ENCODE measurements around the gene SLC52A3.

SLC52A3 gene

DNA sequence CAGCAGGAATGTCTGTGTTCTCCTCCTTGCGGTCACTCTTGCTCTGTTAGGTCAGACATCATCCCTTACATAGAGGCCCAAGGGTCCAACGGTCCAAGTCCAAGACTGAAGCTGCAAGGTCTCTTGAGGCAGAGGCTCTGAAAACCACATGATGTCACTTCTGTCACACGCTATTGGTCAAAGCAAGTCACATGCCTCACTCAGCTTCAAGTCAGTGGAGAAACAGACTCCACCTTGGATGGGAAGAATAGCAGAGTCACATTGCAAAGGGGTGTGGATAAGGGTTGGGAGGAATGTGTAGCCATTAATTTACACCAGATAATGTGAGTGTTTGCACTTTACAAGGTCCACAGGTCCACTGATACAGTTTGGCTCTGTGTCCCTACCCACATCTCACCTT, 17.5 kb downstream of the SLC52A3 start:
- Histone ChIP-seq H3K27ac (ENCODE audit: low read depth, low read length, poor library complexity, severe bottlenecking) (no peak overlapping the region), H3K79me2 (ENCODE audit: insufficient read depth, low read length) (no peaks in the 10 kb centered on the region), H3K36me3 (ENCODE audit: insufficient read depth, low read length) (no peaks in the 10 kb centered on the region), H3K9me2 (ENCODE audit: low read depth, low read length) (no peaks in the 10 kb centered on the region), H3K4me2 (ENCODE audit: low read length) (no peak overlapping the region), H3K9me3 (ENCODE audit: low read length) (peaks cover 2% of the 10 kb centered on the region; the same call in 1 of the 2 replicates), H3K4me3 (ENCODE audit: low read depth, low read length, poor library complexity, severe bottlenecking) (no peak overlapping the region), H4K20me1 (ENCODE audit: insufficient read depth, low read length) (no peaks in the 10 kb centered on the region), H3K9ac (ENCODE audit: low read length) (no peak overlapping the region), H3F3A (ENCODE audit: insufficient read depth, low read length) (no peaks in the 10 kb centered on the region), H3K27me3 (ENCODE audit: insufficient read depth, low read length) (no peaks in the 10 kb centered on the region), H3K4me1 (ENCODE audit: insufficient read depth, low read length, severe bottlenecking) (no peaks in the 10 kb centered on the region), H2AFZ (ENCODE audit: low read length) (no peak overlapping the region)
- TF ChIP-seq, protein P1, sequence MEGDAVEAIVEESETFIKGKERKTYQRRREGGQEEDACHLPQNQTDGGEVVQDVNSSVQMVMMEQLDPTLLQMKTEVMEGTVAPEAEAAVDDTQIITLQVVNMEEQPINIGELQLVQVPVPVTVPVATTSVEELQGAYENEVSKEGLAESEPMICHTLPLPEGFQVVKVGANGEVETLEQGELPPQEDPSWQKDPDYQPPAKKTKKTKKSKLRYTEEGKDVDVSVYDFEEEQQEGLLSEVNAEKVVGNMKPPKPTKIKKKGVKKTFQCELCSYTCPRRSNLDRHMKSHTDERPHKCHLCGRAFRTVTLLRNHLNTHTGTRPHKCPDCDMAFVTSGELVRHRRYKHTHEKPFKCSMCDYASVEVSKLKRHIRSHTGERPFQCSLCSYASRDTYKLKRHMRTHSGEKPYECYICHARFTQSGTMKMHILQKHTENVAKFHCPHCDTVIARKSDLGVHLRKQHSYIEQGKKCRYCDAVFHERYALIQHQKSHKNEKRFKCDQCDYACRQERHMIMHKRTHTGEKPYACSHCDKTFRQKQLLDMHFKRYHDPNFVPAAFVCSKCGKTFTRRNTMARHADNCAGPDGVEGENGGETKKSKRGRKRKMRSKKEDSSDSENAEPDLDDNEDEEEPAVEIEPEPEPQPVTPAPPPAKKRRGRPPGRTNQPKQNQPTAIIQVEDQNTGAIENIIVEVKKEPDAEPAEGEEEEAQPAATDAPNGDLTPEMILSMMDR (IDR thresholded peaks at IDR 0.05; ENCODE audit: low read length): no peak
- no peak for TF ChIP-seq EZH2 (IDR thresholded peaks at IDR 0.05; ENCODE audit: borderline replicate concordance, low read length)

DNA sequence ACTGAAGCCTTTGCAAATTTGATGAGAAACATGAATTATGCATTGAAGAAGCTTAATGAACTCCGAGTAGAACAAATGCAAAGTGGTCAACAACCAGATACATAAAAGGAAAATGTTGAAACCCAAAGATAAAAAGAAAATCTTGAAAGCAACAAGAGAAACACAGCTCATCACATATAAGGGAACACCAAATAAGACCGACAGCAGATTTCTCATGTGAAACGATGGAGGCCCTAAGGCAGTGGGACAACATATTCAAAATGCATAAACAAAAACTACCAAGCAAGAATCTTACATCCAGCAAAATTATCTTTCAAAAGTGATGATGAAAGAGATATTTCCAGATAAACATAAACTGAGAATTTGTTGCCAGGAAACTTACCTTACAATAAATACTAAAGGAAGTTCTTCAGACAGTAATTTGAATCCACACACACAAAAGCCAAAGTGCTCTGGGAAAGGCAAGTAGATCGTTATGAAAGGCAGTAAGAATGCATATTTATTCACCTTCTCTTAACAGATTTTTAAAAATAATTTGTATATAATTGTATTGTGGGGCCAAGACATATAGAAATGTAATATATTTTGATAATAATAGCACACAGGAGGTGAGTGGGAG, 22.5 kb downstream of the SLC52A3 start:
- peaks cover 9% of the 10 kb centered on the region; the same call in 1 of the 2 replicates for H3K9me3 ChIP-seq (ENCODE audit: low read length)
- no peak overlapping the region for H3K9ac ChIP-seq (ENCODE audit: low read length)
- H2AFZ ChIP-seq (ENCODE audit: low read length): no peak overlapping the region
- no peaks in the 10 kb centered on the region for H4K20me1 ChIP-seq (ENCODE audit: insufficient read depth, low read length)
- H3K36me3 ChIP-seq (ENCODE audit: insufficient read depth, low read length): no peaks in the 10 kb centered on the region
- H3F3A ChIP-seq (ENCODE audit: insufficient read depth, low read length): no peaks in the 10 kb centered on the region
- TF ChIP-seq, protein P1 (IDR thresholded peaks at IDR 0.05; ENCODE audit: low read length): no peak
- TF ChIP-seq EZH2 (IDR thresholded peaks at IDR 0.05; ENCODE audit: borderline replicate concordance, low read length): no peak
- H3K9me2 ChIP-seq (ENCODE audit: low read depth, low read length): no peaks in the 10 kb centered on the region
- H3K79me2 ChIP-seq (ENCODE audit: insufficient read depth, low read length): no peaks in the 10 kb centered on the region
- no peaks in the 10 kb centered on the region for H3K4me1 ChIP-seq (ENCODE audit: insufficient read depth, low read length, severe bottlenecking)
- no peak overlapping the region for H3K4me2 ChIP-seq (ENCODE audit: low read length)
- H3K27me3 ChIP-seq (ENCODE audit: insufficient read depth, low read length): no peaks in the 10 kb centered on the region
- H3K4me3 ChIP-seq (ENCODE audit: low read depth, low read length, poor library complexity, severe bottlenecking): no peak overlapping the region
- no peak overlapping the region for H3K27ac ChIP-seq (ENCODE audit: low read depth, low read length, poor library complexity, severe bottlenecking)

DNA sequence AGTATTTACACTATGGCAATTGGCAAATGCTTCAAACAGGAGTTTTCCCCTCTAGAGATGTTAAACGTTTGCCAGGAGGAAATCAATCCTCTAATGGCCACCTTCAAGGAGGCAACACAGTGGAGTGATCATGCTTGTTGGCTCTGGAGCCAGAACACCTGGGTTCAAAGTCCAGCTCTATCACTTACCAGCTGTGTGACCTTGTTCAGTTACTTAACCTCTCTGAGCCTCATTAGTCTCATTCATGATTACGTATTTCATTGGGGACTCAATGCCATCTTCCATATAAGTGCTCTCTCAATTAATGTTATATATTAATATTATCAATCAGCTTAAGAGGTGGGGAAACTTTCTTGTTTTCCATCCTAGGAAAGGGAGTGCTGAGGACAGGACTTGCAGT, 26.1 kb downstream of the SLC52A3 start:
- no peaks in the 10 kb centered on the region for H3K9me2 ChIP-seq (ENCODE audit: low read depth, low read length)
- H3K4me2 ChIP-seq (ENCODE audit: low read length): no peak overlapping the region
- no peak overlapping the region for H3K27ac ChIP-seq (ENCODE audit: low read depth, low read length, poor library complexity, severe bottlenecking)
- no peak overlapping the region for H2AFZ ChIP-seq (ENCODE audit: low read length)
- no peak overlapping the region for H3K9ac ChIP-seq (ENCODE audit: low read length)
- H3K4me3 ChIP-seq (ENCODE audit: low read depth, low read length, poor library complexity, severe bottlenecking): no peak overlapping the region
- H4K20me1 ChIP-seq (ENCODE audit: insufficient read depth, low read length): no peaks in the 10 kb centered on the region
- H3K79me2 ChIP-seq (ENCODE audit: insufficient read depth, low read length): no peaks in the 10 kb centered on the region
- no peaks in the 10 kb centered on the region for H3K36me3 ChIP-seq (ENCODE audit: insufficient read depth, low read length)
- peaks cover 9% of the 10 kb centered on the region; the same call in 1 of the 2 replicates for H3K9me3 ChIP-seq (ENCODE audit: low read length)
- no peaks in the 10 kb centered on the region for H3K27me3 ChIP-seq (ENCODE audit: insufficient read depth, low read length)
- no peak for TF ChIP-seq EZH2 (IDR thresholded peaks at IDR 0.05; ENCODE audit: borderline replicate concordance, low read length)
- TF ChIP-seq, protein P1 (IDR thresholded peaks at IDR 0.05; ENCODE audit: low read length): no peak
- H3K4me1 ChIP-seq (ENCODE audit: insufficient read depth, low read length, severe bottlenecking): no peaks in the 10 kb centered on the region
- no peaks in the 10 kb centered on the region for H3F3A ChIP-seq (ENCODE audit: insufficient read depth, low read length)
